ENCODE data around the gene RAB35.

Gene RAB35

DNA sequence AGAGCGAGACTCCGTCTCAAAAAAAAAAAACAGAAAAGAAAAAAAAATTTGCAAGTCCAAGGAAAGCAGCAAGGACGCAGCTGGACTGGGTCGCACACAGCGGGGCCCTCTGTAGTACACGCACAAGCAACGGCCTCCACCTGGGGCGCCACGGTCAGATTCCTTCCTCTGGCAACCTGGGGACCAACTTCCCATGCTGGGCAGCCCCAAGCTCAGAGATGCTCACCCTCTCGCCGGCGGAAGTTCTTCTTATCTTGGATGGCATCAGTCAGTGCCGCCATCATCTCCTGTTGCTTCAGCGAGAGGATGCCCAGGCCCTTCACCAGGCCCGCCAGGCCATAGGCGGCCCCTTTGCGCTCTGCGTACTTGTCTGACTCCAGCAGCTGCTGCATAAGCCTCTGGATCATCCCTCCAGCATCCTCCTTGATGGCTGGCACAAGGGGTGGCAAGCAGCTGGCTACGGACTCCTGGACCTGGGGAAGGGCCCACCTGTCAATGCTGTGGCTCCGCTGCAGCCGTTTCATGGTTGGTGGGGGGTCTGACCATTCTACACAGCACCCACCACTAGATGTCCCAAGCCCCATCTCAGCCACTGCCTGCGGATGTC, 34.5 kb upstream of the RAB35 start:
- no peak for TF ChIP-seq EZH2phosphoT487 (IDR thresholded peaks at IDR 0.05; ENCODE audit: borderline replicate concordance, low read length)
- TF ChIP-seq, protein P1, sequence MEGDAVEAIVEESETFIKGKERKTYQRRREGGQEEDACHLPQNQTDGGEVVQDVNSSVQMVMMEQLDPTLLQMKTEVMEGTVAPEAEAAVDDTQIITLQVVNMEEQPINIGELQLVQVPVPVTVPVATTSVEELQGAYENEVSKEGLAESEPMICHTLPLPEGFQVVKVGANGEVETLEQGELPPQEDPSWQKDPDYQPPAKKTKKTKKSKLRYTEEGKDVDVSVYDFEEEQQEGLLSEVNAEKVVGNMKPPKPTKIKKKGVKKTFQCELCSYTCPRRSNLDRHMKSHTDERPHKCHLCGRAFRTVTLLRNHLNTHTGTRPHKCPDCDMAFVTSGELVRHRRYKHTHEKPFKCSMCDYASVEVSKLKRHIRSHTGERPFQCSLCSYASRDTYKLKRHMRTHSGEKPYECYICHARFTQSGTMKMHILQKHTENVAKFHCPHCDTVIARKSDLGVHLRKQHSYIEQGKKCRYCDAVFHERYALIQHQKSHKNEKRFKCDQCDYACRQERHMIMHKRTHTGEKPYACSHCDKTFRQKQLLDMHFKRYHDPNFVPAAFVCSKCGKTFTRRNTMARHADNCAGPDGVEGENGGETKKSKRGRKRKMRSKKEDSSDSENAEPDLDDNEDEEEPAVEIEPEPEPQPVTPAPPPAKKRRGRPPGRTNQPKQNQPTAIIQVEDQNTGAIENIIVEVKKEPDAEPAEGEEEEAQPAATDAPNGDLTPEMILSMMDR (IDR thresholded peaks at IDR 0.05; ENCODE audit: low read depth, low read length, poor library complexity, severe bottlenecking), result no peak
- Histone ChIP-seq H3K27ac (ENCODE audit: low read depth, low read length) (no peak overlapping the region), H3K79me2 (ENCODE audit: control insufficient read depth, low read length) (no peaks in the 10 kb centered on the region; the same call in 1 of the 2 replicates), H3F3A (ENCODE audit: control insufficient read depth, insufficient read depth) (no peaks in the 10 kb centered on the region), H3K9me3 (ENCODE audit: control insufficient read depth, insufficient read depth, low read length) (no peaks in the 10 kb centered on the region), H3K4me1 (ENCODE audit: control insufficient read depth, low read length) (no peaks in the 10 kb centered on the region), H4K20me1 (ENCODE audit: control insufficient read depth, insufficient read depth, low read depth, low read length) (no peaks in the 10 kb centered on the region), H3K4me2 (ENCODE audit: low read length) (no peak overlapping the region), H3K9me2 (replicated peaks; ENCODE audit: control insufficient read depth, low read length) (no peaks in the 10 kb centered on the region), H3K27me3 (ENCODE audit: control insufficient read depth, low read length) (no peaks in the 10 kb centered on the region), H3K36me3 (ENCODE audit: control insufficient read depth, low read length) (peaks cover 87% of the 10 kb centered on the region), H3K4me3 (ENCODE audit: low read length) (no peak overlapping the region)

DNA sequence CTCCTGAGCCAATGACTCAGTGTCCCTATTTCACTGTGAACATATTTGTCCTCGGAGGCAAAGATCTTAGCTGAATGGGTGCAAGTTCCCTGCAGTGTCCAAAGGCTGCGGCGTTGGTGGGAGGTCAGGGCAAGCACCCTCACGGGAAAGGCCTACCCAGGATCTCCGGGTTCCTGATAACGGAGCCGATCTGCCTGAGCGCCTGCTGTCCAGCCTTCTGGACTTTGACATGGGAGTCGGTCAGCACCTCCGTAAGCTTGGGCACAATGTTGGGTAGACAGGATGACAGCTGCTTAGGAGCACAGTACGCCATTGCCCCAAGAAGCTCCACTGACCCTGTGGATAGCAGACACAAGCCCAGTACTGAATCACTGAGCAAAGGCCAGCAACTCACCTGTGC, 31.5 kb upstream of the RAB35 start:
- Histone ChIP-seq H3K36me3 (ENCODE audit: control insufficient read depth, low read length) (peaks cover 85% of the 10 kb centered on the region), H3K4me3 (ENCODE audit: low read length) (no peak overlapping the region), H3K9me3 (ENCODE audit: control insufficient read depth, insufficient read depth, low read length) (no peaks in the 10 kb centered on the region), H3K4me1 (ENCODE audit: control insufficient read depth, low read length) (no peaks in the 10 kb centered on the region), H3K9me2 (replicated peaks; ENCODE audit: control insufficient read depth, low read length) (no peaks in the 10 kb centered on the region), H3K27me3 (ENCODE audit: control insufficient read depth, low read length) (no peaks in the 10 kb centered on the region), H3K4me2 (ENCODE audit: low read length) (no peak overlapping the region), H3F3A (ENCODE audit: control insufficient read depth, insufficient read depth) (no peaks in the 10 kb centered on the region), H4K20me1 (ENCODE audit: control insufficient read depth, insufficient read depth, low read depth, low read length) (no peaks in the 10 kb centered on the region), H3K79me2 (ENCODE audit: control insufficient read depth, low read length) (no peaks in the 10 kb centered on the region; the same call in 1 of the 2 replicates), H3K27ac (ENCODE audit: low read depth, low read length) (no peak overlapping the region)
- TF ChIP-seq, protein P1 (IDR thresholded peaks at IDR 0.05; ENCODE audit: low read depth, low read length, poor library complexity, severe bottlenecking), result no peak
- no peak for TF ChIP-seq EZH2phosphoT487 (IDR thresholded peaks at IDR 0.05; ENCODE audit: borderline replicate concordance, low read length)

DNA sequence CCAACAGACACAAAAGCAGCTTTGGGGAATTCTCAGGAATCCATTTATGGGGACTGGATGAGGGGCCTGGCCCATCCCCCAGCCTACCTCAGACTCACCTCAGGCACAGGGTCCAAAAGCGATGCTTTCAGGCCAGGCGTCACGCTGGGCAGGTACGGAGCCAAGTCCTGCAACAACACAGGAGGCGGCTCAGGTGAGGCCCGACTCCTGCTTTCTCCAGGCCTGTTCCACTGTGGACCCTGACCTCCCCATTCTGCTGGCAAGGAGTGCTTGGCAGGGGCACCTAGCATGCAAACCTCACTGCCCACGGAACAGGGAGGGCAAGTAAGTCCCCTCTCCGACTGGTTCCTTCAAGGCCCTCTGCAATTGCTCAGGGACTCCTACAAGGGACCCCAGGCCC, 28.6 kb upstream of the RAB35 start:
- no peaks in the 10 kb centered on the region for H3K27me3 ChIP-seq (ENCODE audit: control insufficient read depth, low read length)
- TF ChIP-seq EZH2phosphoT487 (IDR thresholded peaks at IDR 0.05; ENCODE audit: borderline replicate concordance, low read length), result no peak
- TF ChIP-seq, protein P1 (IDR thresholded peaks at IDR 0.05; ENCODE audit: low read depth, low read length, poor library complexity, severe bottlenecking), result no peak
- no peaks in the 10 kb centered on the region for H4K20me1 ChIP-seq (ENCODE audit: control insufficient read depth, insufficient read depth, low read depth, low read length)
- H3F3A ChIP-seq (ENCODE audit: control insufficient read depth, insufficient read depth), result no peaks in the 10 kb centered on the region
- H3K36me3 ChIP-seq (ENCODE audit: control insufficient read depth, low read length), result peaks cover 93% of the 10 kb centered on the region
- H3K79me2 ChIP-seq (ENCODE audit: control insufficient read depth, low read length), result no peaks in the 10 kb centered on the region
- H3K9me2 ChIP-seq (replicated peaks; ENCODE audit: control insufficient read depth, low read length), result no peaks in the 10 kb centered on the region
- no peak overlapping the region for H3K27ac ChIP-seq (ENCODE audit: low read depth, low read length)
- no peaks in the 10 kb centered on the region for H3K9me3 ChIP-seq (ENCODE audit: control insufficient read depth, insufficient read depth, low read length)
- no peak overlapping the region for H3K4me3 ChIP-seq (ENCODE audit: low read length)
- no peaks in the 10 kb centered on the region for H3K4me1 ChIP-seq (ENCODE audit: control insufficient read depth, low read length)
- H3K4me2 ChIP-seq (ENCODE audit: low read length), result no peak overlapping the region
